ENCODE results near the gene DNAH12. TPM values are rescaled to one million over a fixed set of nuclear protein-coding genes. Genes with fewer than 3 reads are reported as not detected.
A peak's percentile ranks its signal among the peaks of the same experiment; 100 is the strongest.

DNAH12 gene
- total and polyA plus RNA-seq, 2 of the 13 experiments (the other 11 are each of a cell fraction or from before 2014, with no cell fraction given), result 0.11 TPM

- TF ChIP-seq SKI (IDR thresholded peaks at IDR 0.05; ENCODE audit: partially characterized antibody) (no peak), CENPX (CRISPR knock-in tag; IDR thresholded peaks at IDR 0.05) (no peak), ZNF782 (CRISPR knock-in tag; IDR thresholded peaks at IDR 0.05; ENCODE audit: borderline replicate concordance) (no peak; the same call in 1 of the 2 replicates), IKZF1 (IDR thresholded peaks at IDR 0.05) (no peak), ZNF33A (CRISPR knock-in tag; IDR thresholded peaks at IDR 0.05; ENCODE audit: borderline replicate concordance) (no peak), SATB2 (CRISPR knock-in tag; IDR thresholded peaks at IDR 0.05) (no peak), ZFP90 (CRISPR knock-in tag; IDR thresholded peaks at IDR 0.05; ENCODE audit: borderline replicate concordance) (peak; percentile 22; the same call in 1 of the 2 replicates), ZNF501 (CRISPR knock-in tag; IDR thresholded peaks at IDR 0.05) (peak; percentile 97), NCOA2 (CRISPR knock-in tag; IDR thresholded peaks at IDR 0.05) (peak; percentile 71), ZBTB7B (CRISPR knock-in tag; IDR thresholded peaks at IDR 0.05) (no peak), HMGXB4 (CRISPR knock-in tag; IDR thresholded peaks at IDR 0.05; ENCODE audit: borderline replicate concordance in 1 of 2, low read depth in 1 of 2) (peak; percentile 81 to 90)
- TF ChIP-seq, protein P1, sequence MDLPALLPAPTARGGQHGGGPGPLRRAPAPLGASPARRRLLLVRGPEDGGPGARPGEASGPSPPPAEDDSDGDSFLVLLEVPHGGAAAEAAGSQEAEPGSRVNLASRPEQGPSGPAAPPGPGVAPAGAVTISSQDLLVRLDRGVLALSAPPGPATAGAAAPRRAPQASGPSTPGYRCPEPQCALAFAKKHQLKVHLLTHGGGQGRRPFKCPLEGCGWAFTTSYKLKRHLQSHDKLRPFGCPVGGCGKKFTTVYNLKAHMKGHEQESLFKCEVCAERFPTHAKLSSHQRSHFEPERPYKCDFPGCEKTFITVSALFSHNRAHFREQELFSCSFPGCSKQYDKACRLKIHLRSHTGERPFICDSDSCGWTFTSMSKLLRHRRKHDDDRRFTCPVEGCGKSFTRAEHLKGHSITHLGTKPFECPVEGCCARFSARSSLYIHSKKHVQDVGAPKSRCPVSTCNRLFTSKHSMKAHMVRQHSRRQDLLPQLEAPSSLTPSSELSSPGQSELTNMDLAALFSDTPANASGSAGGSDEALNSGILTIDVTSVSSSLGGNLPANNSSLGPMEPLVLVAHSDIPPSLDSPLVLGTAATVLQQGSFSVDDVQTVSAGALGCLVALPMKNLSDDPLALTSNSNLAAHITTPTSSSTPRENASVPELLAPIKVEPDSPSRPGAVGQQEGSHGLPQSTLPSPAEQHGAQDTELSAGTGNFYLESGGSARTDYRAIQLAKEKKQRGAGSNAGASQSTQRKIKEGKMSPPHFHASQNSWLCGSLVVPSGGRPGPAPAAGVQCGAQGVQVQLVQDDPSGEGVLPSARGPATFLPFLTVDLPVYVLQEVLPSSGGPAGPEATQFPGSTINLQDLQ (CRISPR knock-in tag; IDR thresholded peaks at IDR 0.05), result peak; percentile 92
- TF ChIP-seq, protein P2, sequence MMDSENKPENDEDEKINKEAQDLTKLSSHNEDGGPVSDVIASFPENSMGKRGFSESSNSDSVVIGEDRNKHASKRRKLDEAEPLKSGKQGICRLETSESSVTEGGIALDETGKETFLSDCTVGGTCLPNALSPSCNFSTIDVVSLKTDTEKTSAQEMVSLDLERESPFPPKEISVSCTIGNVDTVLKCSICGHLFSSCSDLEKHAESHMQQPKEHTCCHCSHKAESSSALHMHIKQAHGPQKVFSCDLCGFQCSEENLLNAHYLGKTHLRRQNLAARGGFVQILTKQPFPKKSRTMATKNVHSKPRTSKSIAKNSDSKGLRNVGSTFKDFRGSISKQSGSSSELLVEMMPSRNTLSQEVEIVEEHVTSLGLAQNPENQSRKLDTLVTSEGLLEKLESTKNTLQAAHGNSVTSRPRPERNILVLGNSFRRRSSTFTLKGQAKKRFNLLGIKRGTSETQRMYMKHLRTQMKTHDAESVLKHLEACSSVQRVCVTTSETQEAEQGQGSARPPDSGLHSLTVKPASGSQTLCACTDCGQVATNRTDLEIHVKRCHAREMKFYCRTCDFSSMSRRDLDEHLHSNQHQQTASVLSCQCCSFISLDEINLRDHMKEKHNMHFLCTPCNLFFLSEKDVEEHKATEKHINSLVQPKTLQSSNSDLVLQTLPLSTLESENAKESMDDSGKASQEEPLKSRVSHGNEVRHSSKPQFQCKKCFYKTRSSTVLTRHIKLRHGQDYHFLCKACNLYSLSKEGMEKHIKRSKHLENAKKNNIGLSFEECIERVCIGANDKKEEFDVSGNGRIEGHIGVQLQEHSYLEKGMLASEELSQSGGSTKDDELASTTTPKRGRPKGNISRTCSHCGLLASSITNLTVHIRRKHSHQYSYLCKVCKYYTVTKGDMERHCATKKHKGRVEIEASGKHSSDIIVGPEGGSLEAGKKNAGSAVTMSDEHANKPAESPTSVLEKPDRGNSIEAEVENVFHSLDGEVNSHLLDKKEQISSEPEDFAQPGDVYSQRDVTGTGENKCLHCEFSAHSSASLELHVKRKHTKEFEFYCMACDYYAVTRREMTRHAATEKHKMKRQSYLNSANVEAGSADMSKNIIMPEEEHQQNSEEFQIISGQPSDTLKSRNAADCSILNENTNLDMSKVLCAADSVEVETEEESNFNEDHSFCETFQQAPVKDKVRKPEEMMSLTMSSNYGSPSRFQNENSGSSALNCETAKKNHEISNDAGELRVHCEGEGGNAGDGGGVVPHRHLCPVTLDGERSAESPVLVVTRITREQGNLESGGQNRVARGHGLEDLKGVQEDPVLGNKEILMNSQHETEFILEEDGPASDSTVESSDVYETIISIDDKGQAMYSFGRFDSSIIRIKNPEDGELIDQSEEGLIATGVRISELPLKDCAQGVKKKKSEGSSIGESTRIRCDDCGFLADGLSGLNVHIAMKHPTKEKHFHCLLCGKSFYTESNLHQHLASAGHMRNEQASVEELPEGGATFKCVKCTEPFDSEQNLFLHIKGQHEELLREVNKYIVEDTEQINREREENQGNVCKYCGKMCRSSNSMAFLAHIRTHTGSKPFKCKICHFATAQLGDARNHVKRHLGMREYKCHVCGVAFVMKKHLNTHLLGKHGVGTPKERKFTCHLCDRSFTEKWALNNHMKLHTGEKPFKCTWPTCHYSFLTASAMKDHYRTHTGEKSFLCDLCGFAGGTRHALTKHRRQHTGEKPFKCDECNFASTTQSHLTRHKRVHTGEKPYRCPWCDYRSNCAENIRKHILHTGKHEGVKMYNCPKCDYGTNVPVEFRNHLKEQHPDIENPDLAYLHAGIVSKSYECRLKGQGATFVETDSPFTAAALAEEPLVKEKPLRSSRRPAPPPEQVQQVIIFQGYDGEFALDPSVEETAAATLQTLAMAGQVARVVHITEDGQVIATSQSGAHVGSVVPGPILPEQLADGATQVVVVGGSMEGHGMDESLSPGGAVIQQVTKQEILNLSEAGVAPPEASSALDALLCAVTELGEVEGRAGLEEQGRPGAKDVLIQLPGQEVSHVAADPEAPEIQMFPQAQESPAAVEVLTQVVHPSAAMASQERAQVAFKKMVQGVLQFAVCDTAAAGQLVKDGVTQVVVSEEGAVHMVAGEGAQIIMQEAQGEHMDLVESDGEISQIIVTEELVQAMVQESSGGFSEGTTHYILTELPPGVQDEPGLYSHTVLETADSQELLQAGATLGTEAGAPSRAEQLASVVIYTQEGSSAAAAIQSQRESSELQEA (CRISPR knock-in tag; IDR thresholded peaks at IDR 0.05; ENCODE audit: not compliant biosample characterization), result peak; percentile 53
- TF ChIP-seq, protein P3, sequence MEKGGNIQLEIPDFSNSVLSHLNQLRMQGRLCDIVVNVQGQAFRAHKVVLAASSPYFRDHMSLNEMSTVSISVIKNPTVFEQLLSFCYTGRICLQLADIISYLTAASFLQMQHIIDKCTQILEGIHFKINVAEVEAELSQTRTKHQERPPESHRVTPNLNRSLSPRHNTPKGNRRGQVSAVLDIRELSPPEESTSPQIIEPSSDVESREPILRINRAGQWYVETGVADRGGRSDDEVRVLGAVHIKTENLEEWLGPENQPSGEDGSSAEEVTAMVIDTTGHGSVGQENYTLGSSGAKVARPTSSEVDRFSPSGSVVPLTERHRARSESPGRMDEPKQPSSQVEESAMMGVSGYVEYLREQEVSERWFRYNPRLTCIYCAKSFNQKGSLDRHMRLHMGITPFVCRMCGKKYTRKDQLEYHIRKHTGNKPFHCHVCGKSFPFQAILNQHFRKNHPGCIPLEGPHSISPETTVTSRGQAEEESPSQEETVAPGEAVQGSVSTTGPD (CRISPR knock-in tag; IDR thresholded peaks at IDR 0.05), result no peak
Observed at GRCh38 chr3:57555738-57556458, 11.8 kb upstream of the DNAH12 start, which contains the start of gene PDE12 (continued).

Measured in HepG2 (cell line).